GM12873 (cell line): ENCODE data around the gene TRIL.

Experiments
- TF ChIP-seq, protein P1 (sequence below): IDR thresholded peaks from 2 replicates; pipeline ENCODE4 v1.5.1; 2012; ENCODE audit warnings: low read depth, mild to moderate bottlenecking, moderate library complexity, low read length, control low read depth; ENCODE audit not compliant: insufficient read depth; ENCODE audit errors: missing control alignments

Gene TRIL

DNA sequence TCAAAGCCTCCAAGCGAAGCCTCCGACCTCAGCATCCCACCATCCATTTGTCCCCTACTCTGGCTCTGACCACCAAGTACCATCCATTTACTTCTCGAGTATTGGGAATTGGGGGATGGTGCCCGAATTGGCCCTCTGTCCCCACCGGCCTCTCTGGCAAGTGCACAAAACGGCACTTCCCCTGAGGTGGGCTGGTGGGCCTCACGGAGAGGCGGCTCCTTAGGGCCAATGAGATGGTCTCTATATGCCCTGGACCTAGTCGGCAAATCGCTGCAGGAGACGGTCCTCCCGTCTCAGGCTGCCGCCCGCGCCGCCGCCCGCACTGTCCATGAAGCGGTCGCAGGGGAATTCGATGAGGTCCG, 2.8 kb downstream of the TRIL start:
- TF ChIP-seq, protein P1, sequence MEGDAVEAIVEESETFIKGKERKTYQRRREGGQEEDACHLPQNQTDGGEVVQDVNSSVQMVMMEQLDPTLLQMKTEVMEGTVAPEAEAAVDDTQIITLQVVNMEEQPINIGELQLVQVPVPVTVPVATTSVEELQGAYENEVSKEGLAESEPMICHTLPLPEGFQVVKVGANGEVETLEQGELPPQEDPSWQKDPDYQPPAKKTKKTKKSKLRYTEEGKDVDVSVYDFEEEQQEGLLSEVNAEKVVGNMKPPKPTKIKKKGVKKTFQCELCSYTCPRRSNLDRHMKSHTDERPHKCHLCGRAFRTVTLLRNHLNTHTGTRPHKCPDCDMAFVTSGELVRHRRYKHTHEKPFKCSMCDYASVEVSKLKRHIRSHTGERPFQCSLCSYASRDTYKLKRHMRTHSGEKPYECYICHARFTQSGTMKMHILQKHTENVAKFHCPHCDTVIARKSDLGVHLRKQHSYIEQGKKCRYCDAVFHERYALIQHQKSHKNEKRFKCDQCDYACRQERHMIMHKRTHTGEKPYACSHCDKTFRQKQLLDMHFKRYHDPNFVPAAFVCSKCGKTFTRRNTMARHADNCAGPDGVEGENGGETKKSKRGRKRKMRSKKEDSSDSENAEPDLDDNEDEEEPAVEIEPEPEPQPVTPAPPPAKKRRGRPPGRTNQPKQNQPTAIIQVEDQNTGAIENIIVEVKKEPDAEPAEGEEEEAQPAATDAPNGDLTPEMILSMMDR, result no peak

DNA sequence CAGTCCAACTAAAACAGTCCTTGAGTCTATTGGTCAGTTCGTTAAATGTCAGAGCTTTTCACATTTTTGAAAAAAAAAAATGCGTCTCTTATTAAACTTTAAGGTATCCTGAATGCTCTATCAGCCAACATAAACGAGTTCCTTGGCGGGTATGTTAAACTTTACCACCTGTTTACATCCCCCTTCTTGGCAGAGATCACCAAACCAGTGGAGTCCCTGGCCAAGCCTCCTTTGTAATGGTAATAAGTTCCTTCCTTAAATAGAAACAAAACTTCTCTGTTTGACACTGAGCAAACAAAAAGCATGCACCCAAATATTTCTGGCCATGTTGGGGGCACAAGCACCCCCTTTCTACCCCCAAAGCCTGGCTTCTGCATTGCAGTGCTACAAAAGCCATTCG, 3.2 kb downstream of the TRIL start:
- TF ChIP-seq, protein P1, result no peak

DNA sequence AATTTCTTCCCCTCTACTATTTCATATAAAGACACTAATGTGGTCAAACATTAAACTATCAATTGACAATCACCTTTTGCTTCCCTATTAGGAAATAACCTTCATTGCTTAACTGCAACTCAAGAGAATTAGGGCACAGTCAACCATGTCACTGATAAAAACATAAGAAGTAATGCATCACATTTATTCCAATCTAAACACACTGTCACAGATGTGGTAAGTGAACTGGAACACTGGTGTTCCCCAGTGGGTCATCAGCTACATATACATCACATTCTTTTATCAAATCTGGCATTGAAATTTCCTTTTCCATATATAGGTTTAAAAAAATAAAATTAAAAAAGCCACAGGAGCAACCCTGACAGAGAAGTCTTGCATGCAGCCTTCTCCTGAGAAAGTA, 3.7 kb downstream of the TRIL start:
- TF ChIP-seq, protein P1, result no peak

DNA sequence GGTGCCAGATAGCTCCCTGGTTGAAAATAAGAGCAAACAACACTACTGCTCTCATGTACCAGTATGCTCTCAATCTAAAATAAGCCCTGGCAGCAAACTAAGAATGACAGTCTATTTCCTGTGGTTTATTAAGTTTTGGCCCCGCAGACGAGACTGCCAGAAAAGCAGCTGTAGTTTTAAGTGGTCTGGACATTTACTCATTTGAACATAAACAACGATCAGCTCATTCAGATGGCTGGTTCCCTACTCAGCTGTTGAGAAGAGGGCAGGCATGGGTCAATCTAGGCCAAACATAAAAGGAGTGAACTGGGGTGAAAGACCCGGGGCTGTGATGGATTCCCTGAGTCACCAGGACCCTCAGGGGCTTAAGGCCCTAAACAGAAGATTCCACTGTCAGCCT, 4.5 kb downstream of the TRIL start:
- TF ChIP-seq, protein P1, result no peak

DNA sequence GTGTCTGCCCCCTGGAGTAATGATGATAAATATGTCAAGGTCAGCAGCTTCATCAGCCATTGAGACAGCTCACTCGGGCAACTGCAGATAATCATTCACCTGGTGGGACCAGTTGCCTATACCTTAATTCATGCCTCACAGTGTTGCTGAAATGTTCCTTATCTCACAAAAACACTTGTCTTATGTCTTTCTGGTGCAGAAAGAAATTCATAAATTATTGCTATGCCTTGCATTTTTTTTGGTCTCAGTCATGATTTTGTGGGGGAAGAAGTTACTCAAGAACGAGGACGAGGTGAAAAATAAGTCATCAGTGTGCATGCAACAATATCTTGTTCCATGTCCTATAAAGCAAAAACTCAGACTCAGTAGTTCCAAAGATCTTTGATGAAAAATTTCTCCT, 16.0 kb downstream of the TRIL start:
- TF ChIP-seq, protein P1, result no peak

DNA sequence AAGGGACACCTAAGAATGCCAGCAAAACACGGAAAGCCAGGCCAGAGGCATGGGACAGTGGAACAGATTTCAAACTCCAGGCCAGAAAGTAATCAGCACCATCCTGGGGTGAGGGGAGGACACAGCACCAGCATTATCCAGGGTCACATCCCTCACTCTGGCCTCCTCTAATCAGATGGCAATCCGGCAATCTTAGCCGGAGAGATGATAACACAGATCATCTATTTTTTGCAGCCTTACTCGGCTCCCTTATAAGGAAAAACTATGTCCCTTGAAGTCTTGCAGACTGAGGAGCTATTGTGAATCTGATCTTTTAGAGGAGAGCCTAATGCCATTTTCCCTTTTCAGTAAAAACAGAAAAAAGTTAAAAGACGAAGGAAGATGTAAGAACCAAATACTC, 16.5 kb downstream of the TRIL start:
- TF ChIP-seq, protein P1, result no peak

DNA sequence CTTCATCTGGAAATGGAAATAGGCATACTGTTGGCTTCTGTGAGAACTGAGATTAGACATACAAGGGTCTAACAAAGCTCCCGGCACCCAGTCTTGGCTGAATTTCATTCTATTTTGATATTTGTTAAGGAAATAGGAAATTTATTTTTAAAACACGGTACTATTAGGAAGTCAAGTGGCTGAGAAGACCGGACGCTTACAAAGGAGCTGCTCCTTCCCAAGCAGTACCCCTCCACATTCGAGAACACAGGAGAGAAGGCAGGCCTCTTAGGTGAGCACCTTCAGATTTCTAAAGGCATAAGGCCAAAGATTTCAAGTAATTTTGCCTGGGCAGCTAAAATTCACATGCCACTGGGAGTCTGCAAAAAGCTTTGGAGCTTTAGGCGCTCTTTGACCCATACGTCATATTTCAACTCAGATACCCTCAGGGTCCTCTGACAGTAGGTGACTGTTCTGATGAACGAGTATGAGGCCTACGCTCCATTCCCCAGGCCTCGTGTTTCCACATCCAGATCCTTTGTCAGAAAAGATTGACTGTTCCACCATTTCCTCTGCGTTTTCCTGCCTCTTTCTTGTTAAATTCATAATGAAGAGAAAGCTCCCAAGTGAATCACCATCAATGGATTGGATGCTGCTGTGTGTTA, 17.3 kb downstream of the TRIL start:
- TF ChIP-seq, protein P1, result no peak
